GM21825 (cell line): ENCODE measurements around the gene NXPH3.
"Not testable (repeated sequence)": the region's sequence is repeated elsewhere in the genome, so short reads cannot be mapped to it uniquely, and the experiment has no call there.

ENCODE experiments used
- ATAC-seq: cut with Tn5 transposase; IDR thresholded peaks from one replicate; pipeline ENCODE4 v1.9.1; 2021; ENCODE audit warnings: mild to moderate bottlenecking, moderate library complexity; ENCODE audit not compliant: unreplicated experiment

The NXPH3 gene

GRCh38 chr17:49554694-49555494, 20.8 kb upstream of the NXPH3 start:
- no peak for ATAC-seq

- no peak for ATAC-seq
Observed at GRCh38 chr17:49555495-49556222, 20.0 kb upstream of the NXPH3 start.

DNA sequence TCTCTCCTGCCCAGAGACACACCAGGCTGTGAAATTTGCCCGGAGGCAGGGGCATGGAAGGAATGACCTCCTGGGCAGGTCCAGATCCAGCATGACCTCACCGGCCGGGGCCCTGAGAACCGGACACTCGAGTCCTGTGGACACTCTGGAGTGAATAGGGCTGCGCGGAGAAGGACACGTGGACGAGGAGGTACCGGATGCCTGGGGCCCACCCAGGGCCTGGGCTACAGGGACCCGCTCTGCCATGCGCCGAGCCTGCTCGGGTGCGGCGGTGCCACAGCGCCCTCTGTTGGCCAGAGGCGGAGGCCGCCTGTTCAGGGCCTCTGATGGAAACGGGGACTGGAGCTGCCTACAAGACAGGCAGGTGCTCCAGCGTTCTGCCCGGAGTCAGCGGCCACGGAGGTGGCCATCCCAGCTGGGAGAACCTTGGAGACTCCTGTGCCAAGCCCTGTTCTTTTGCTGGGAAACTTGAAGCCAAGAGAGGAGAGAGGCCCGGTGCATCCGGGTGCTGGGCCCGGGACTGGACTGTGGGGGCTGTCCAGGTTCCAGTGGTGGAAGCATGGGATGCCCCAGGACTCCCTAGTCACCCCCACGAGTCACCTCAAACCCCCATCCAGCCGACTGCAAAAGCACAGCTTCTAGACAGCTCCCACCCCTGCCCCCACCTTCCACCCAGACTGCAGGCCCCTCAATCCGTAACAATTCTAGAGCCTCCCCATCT, 19.3 kb upstream of the NXPH3 start:
- no peak for ATAC-seq

DNA sequence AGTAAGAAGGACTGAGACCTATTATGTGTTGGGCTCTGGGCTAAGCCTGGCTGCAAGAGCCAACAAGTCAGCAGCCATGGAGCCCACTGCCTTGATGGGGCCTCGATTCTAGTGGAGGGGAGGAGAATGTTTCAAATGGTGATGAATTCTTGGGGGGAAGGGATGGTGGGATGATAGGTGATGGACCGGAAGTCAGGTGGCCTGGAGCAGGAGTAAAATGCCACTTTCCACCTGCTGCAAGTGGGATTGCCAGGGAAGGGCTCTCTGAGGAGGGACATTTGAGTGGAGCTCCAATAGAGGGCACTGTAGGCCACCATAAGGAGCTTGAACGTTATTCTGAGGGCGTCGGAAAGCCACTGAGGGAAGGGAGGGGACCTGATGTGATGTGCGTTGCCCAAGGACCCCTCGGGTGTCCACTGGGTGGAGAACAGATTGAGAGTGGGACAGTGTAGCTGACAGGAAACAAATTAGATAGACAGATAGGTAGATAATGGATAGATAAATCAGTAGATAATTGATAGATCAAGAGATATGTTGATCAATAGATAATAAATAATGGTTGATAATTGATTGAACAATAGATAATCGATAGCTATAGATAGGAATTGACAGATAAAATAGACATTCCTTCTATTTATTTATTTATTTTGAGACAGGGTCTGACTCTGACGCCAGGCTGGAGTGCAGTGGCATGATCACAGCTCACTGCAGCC, 18.2 kb upstream of the NXPH3 start:
- no peak for ATAC-seq

DNA sequence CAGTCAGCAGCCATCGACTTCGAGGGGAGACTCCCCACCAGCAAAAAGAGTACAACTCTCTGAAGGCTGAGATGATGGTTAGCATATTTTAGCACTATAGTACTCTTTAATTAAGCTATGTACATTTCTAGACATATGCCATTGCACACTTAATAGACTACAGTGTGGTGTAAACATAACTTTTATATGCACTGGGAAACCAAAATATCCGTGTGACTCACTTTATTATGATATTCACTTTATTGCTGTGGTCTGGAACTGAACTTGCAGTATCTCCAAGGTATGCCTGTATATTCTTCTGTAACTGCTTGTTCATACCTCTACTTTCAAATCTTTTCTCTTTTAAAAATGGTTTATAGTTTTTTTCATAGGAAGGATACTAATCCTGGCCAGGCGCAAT, 11.0 kb upstream of the NXPH3 start:
- ATAC-seq = no peak

- ATAC-seq = no peak
Observed at GRCh38 chr17:49565948-49566491, 9.7 kb upstream of the NXPH3 start.

- no peak for ATAC-seq
Observed at GRCh38 chr17:49566668-49567071, 9.0 kb upstream of the NXPH3 start.

DNA sequence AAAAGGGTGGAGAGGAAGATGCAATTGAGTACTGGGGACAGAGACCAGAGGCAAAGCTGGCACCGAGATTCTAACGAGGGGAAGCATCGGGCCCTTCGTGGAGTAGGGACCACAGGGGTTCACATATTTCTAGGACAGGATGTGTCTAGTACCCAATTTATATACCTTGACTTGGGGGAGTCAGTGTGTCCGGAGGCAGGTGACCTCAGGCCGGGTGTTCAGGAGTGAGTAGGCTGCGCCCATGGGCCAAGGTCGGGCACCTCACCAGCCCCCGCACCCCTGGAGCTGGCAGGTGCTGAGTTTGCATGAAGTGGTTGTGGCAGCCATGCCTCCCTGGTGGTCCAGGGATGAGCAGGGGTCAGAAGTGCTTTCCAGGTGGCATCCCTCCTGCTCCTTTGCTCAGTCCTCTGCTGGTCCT, 8.6 kb upstream of the NXPH3 start:
- no peak for ATAC-seq

GRCh38 chr17:49567871-49568694, 7.6 kb upstream of the NXPH3 start:
- ATAC-seq = peak; percentile 43

GRCh38 chr17:49568695-49569047, 7.0 kb upstream of the NXPH3 start:
- not testable (repeated sequence) for ATAC-seq

DNA sequence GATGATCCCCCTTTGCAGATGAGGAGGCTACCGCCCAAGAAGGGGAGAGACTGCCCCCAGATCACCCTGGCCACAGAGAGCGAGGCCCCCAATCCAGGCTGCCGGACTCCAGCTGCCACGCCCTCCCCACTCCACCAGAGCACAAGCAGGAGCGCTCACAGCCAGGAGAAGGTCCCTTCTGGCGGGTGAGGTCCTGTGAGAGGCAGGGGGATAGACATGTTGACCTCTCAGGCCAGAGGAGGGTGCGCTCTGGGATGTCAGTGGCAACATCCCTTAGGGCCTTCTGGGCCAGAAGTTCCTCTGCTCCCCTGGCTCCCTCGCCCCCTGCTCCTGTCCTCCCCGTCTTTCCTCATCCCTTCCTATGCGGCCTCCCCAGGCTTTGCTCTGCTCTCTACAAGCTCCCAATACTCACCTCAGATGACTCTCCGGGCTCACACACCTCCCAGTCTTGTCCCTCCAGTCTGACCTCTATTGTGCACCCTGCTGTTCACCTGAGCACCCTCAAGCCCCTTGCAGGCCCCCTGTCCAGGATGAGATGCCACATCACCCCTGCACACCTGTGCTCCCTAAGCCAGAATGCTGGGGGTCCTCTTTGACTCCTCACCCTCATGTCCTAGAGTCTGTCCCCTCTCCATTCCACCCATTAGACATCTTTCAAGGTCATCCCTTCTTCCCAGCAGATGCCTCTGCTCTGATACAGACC, 5.0 kb upstream of the NXPH3 start:
- ATAC-seq = no peak

DNA sequence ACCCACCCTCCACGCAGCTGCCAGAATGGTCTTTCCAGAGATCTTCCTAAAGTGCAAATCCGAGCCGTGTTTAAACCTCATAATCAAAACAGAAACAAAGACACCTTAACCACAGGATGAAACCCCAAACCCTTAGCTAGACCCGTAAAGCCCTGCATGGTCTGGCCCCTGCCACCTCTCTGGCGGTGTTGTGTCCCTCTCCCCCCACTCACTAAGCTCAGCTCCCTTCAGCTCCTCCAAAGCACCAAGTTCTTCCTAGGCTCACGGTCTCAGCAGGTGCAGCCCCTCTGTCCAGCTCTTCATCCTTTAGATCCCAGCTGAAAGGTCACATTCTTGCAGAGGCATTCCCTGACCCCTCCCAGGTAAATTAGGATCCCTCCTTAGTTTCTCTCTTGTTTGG, 4.4 kb upstream of the NXPH3 start:
- no peak for ATAC-seq

- ATAC-seq = no peak
Observed at GRCh38 chr17:49571764-49572163, 3.9 kb upstream of the NXPH3 start.

DNA sequence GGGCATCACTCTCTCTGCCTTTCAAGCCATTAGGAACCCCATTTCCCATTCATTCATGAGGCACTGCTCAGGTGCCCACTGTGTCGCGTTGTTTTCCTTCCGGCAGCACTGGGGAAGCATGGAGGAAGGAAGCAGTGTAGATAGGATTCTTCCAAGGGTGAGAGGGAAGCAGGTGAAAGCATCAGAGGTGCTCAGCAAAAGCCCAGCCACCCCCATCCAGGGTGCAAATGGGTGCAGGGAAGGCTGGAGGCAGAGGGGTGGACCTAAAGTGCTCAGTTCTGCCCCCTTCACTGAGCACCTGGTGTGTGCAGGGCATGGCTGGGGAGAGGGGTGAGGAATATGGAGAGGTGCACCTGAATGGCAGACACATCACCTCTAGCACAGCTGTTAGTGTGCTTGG, 3.4 kb upstream of the NXPH3 start:
- no peak for ATAC-seq

- ATAC-seq = no peak
Observed at GRCh38 chr17:49572806-49573420, 2.8 kb upstream of the NXPH3 start.

GRCh38 chr17:49573510-49574322, 2.0 kb upstream of the NXPH3 start:
- ATAC-seq = no peak

GRCh38 chr17:49574323-49574781, 1.3 kb upstream of the NXPH3 start:
- no peak for ATAC-seq
